Right atrium auricular region (tissue), 2 donors: Measurements from ENCODE around the gene DNAH10. TPM values are rescaled to one million over a fixed set of nuclear protein-coding genes. Genes with fewer than 3 reads are reported as not detected.

ENCODE experiments used
- DNase-seq: peaks from one replicate; pipeline ENCODE4 v3.0.0-alpha.2; 2019; ENCODE audit warnings: low spot score
- H3K27ac ChIP-seq, 2 donors: fragments of 200-600 bp; sonication (generic); 1 replicate in 1 of 2; 2 replicates in 1 of 2; pipeline ENCODE4 v1.5.1; 2016 to 2019
- H3K27me3 ChIP-seq, 2 donors: fragments of 200-600 bp; sonication (generic); one replicate each; pipeline versions ENCODE4 v1.5.1 to v1.6.0; 2017 to 2019
- H3K36me3 ChIP-seq: fragments of 200-600 bp; sonication (generic); one replicate; pipeline ENCODE4 v1.5.1; 2016
- H3K4me1 ChIP-seq, 2 donors: fragments of 200-600 bp; sonication (generic); one replicate each; pipeline versions ENCODE4 v1.5.1 to v1.6.0; 2017 to 2019
- H3K4me3 ChIP-seq, 2 donors: fragments of 200-600 bp; sonication (generic); 1 replicate in 1 of 2; 2 replicates in 1 of 2; pipeline ENCODE4 v1.5.1; 2017 to 2019; ENCODE audit warnings: mild to moderate bottlenecking in 1 of 2, moderate library complexity in 1 of 2
- H3K9me3 ChIP-seq, 2 donors: fragments of 200-600 bp; sonication (generic); one replicate each; pipeline ENCODE4 v1.5.1; 2019
- total RNA-seq, 2 donors: library from RNA; depleted of rRNA; stranded (reverse); fragments of >200 nt; gene quantifications; one replicate each; pipeline ENCODE4 v1.1.0, GENCODE V29; 2016
- TF ChIP-seq, protein P1 (sequence below), 2 donors: fragments of 200-600 bp; sonication (generic); IDR thresholded peaks; one replicate each; pipeline ENCODE4 v1.5.1; 2019; ENCODE audit warnings: antibody characterized with exemption in 2 of 2

Gene DNAH10
- total RNA-seq, 2 donors from 2014 or later = 0.11 TPM; not detected in 1

DNA sequence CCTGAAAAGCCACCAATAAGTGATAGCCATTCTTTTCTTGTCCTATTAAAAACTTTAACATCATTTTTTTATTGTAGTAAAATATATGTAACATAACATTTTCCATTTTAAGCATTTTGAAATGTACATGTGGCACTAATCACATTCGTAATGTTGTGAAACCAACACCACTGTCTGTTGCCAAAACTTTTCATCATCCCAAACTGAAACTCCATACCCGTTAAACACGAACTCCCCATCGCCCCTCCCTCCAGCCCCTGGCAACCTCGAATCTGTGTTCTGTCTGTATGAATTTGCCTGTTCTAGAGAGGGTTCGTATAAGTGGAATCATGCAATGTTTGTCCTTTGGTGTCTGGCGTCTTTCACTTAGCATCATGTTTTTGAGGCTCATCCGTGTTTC is 134.7 kb downstream of the DNAH10 start:
- no peaks in the 10 kb centered on the region for H3K9me3 ChIP-seq
- no peak overlapping the region for H3K4me3 ChIP-seq
- DNase-seq = no peak
- H3K27ac ChIP-seq = no peak overlapping the region
- H3K27me3 ChIP-seq = no peaks in the 10 kb centered on the region
- H3K36me3 ChIP-seq = no peaks in the 10 kb centered on the region
- H3K4me1 ChIP-seq = no peaks in the 10 kb centered on the region
- TF ChIP-seq, protein P1, sequence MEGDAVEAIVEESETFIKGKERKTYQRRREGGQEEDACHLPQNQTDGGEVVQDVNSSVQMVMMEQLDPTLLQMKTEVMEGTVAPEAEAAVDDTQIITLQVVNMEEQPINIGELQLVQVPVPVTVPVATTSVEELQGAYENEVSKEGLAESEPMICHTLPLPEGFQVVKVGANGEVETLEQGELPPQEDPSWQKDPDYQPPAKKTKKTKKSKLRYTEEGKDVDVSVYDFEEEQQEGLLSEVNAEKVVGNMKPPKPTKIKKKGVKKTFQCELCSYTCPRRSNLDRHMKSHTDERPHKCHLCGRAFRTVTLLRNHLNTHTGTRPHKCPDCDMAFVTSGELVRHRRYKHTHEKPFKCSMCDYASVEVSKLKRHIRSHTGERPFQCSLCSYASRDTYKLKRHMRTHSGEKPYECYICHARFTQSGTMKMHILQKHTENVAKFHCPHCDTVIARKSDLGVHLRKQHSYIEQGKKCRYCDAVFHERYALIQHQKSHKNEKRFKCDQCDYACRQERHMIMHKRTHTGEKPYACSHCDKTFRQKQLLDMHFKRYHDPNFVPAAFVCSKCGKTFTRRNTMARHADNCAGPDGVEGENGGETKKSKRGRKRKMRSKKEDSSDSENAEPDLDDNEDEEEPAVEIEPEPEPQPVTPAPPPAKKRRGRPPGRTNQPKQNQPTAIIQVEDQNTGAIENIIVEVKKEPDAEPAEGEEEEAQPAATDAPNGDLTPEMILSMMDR (IDR thresholded peaks at IDR 0.05) = no peak

DNA sequence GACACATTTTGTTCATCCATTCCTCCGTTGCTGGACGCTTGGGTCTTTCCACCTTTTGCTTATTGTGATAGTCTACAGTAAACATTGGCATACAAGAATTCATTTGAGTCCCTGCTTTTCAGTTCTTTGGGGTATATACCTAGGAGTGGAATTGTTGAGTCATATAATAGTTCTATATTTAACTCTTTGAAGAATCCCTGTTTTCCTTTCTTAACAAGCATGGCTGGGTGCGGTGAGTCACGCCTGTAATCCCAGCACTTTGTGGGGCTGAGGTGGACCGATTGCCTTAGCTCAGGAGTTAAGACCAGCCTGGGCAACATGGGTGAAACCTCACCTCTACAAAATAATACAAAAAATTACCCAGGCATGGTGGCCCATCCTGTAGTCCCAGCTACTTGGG is 135.1 kb downstream of the DNAH10 start:
- H3K27ac ChIP-seq = no peak overlapping the region
- no peak for DNase-seq
- no peaks in the 10 kb centered on the region for H3K36me3 ChIP-seq
- TF ChIP-seq, protein P1 (IDR thresholded peaks at IDR 0.05) = no peak
- H3K27me3 ChIP-seq = no peaks in the 10 kb centered on the region
- no peaks in the 10 kb centered on the region for H3K4me1 ChIP-seq
- no peaks in the 10 kb centered on the region for H3K9me3 ChIP-seq
- no peak overlapping the region for H3K4me3 ChIP-seq

DNA sequence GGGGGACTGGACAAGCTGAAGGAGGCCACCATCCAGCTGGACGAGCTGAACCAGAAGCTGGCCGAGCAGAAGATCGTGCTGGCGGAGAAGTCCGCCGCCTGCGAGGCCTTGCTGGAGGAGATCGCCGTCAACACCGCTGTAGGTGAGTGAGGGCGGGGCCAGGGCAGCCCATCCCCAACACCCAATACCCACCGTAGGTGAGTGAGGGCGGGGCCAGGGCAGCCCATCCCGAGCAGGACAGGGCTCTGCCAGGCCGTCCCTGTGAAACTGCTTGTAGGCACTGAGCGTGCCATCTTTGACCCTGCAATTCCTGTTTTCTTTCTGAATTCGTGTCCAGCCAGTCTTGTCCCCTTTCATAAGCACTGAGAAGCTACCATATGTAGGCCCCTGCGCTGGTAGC is 136.6 kb downstream of the DNAH10 start:
- H3K27me3 ChIP-seq = no peaks in the 10 kb centered on the region

GRCh38 chr12:123899368-123899767 is 137.3 kb downstream of the DNAH10 start:
- no peak for DNase-seq
- Histone ChIP-seq H3K36me3 (no peaks in the 10 kb centered on the region), H3K27ac (no peak overlapping the region), H3K27me3 (no peaks in the 10 kb centered on the region), H3K4me3 (no peak overlapping the region), H3K4me1 (no peaks in the 10 kb centered on the region), H3K9me3 (no peaks in the 10 kb centered on the region)
- TF ChIP-seq, protein P1 (IDR thresholded peaks at IDR 0.05) = no peak

More for the DNA sequence above, 136.6 kb downstream of the DNAH10 start:
- H3K4me3 ChIP-seq = no peak overlapping the region
- H3K36me3 ChIP-seq = no peaks in the 10 kb centered on the region
- no peaks in the 10 kb centered on the region for H3K4me1 ChIP-seq
- H3K27ac ChIP-seq = no peak overlapping the region
- TF ChIP-seq, protein P1 (IDR thresholded peaks at IDR 0.05) = no peak
- no peak for DNase-seq
- no peaks in the 10 kb centered on the region for H3K9me3 ChIP-seq

DNA sequence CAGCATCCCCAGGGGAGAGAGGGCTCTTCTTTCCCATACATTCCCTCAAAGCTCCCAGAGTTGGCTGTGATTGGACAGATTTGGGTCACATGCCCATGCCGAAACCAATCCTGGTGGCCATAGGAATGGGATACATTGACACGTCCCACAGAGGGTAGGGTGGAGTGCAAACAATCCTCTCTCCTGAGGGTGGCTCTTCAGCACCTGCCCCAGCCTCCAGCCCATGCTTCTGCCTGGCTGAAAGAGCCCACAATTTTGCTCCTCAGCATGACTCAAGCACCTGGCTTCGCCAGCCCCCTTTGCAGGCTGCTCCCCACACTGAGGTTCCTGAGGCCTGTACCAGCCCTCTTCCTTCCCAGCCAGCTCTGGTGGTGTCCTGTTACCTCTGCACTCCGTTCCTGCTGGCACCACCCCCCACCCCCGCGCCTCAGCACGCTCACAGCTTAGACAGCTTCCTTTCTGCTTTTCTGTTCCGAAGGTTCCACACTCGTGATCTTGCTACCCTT is 138.8 kb downstream of the DNAH10 start:
- TF ChIP-seq, protein P1 (IDR thresholded peaks at IDR 0.05) = no peak
- Histone ChIP-seq H3K27ac (no peak overlapping the region), H3K4me3 (no peak overlapping the region), H3K4me1 (no peaks in the 10 kb centered on the region), H3K9me3 (no peaks in the 10 kb centered on the region), H3K36me3 (no peaks in the 10 kb centered on the region), H3K27me3 (no peaks in the 10 kb centered on the region)
- no peak for DNase-seq

DNA sequence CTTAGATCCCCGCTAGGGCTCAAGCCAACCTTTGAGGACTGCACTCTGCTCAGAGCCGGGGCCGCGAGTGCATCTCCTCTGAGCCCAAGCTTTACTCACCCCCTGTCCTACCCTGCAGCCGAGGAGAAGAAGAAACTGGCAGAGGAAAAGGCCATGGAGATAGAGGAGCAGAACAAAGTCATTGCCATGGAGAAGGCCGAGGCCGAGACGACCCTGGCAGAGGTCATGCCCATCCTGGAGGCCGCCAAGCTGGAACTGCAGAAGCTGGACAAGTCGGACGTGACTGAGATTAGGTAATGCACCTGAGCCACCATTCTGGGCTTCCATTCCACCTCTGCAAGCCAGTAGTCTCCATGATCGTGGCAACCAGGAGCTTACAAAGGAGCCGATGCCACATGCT is 140.7 kb downstream of the DNAH10 start:
- Histone ChIP-seq H3K27me3 (no peaks in the 10 kb centered on the region), H3K9me3 (no peaks in the 10 kb centered on the region), H3K27ac (no peak overlapping the region), H3K4me3 (no peak overlapping the region), H3K4me1 (no peaks in the 10 kb centered on the region), H3K36me3 (no peaks in the 10 kb centered on the region)
- DNase-seq = no peak
- TF ChIP-seq, protein P1 (IDR thresholded peaks at IDR 0.05) = no peak
